ENCODE results near the gene FOXP1. TPM values are rescaled to one million over a fixed set of nuclear protein-coding genes. Genes with fewer than 3 reads are reported as not detected.
A peak's percentile ranks its signal among the peaks of the same experiment; 100 is the strongest.

FOXP1 gene
- total and polyA plus RNA-seq, 9 of the 15 experiments (the other 6 are each of a cell fraction or from before 2014, with no cell fraction given), result 7.7 to 34.5 (median 13.7) TPM

DNA sequence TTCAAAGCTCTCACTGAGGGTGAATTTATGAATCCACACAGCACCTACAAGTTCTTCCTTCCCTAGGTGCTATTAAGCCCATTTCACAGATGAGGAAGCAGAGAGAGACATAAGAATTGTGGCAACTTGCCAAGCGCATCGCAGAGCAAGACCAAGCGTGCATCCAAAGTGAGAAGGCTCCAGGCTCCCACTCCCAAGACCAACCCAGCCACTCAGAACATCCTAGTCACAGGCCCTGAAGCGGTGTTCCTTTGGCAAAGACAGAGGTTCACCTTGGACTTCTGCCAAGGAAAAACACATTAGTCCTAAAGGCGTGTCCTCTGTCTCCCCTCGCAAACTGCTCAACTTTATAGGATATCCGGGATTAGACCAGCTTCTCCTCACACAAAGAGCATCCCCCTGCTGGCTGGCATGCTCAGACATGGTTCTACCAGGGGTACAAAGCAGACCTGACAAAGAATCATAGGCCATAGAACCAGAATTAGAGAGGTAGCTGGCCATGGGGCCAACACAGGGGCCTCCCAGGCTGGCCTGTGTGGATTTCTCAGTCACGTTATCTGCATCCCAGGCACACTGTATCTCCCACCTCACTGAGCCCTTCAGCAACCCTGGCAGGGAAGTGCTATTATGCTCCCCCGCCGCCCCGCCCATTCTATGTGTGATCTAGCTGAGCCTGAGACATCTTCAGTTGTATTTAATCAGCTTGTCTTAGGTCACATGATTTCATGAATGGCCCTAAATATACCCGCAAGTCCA lies 160.2 kb downstream of the FOXP1 start (continued):
- TF ChIP-seq BDP1 (IDR thresholded peaks at IDR 0.05; ENCODE audit: insufficient read depth, insufficient read length) (no peak), NR2C1 (IDR thresholded peaks at IDR 0.05) (no peak), NR2C1 (tag; IDR thresholded peaks at IDR 0.05) (no peak), KDM5B (IDR thresholded peaks at IDR 0.05; ENCODE audit: insufficient replicate concordance, low read depth, low read length) (no peak), MTA3 (IDR thresholded peaks at IDR 0.05; ENCODE audit: borderline replicate concordance) (no peak), HDGF (IDR thresholded peaks at IDR 0.05) (no peak), TSC22D4 (tag; IDR thresholded peaks at IDR 0.05) (no peak), NFIC (IDR thresholded peaks at IDR 0.05) (peak; percentile 95), SAFB (IDR thresholded peaks at IDR 0.05; ENCODE audit: borderline replicate concordance, low read depth, low read length) (no peak), NELFE (IDR thresholded peaks at IDR 0.05; ENCODE audit: insufficient read depth, insufficient read length) (no peak), ZKSCAN1 (IDR thresholded peaks at IDR 0.05; ENCODE audit: low read depth, low read length) (no peak), GABPA (tag; conservative IDR thresholded peaks at IDR 0.05; ENCODE audit: low read depth) (no peak)
- TF ChIP-seq, protein P1, sequence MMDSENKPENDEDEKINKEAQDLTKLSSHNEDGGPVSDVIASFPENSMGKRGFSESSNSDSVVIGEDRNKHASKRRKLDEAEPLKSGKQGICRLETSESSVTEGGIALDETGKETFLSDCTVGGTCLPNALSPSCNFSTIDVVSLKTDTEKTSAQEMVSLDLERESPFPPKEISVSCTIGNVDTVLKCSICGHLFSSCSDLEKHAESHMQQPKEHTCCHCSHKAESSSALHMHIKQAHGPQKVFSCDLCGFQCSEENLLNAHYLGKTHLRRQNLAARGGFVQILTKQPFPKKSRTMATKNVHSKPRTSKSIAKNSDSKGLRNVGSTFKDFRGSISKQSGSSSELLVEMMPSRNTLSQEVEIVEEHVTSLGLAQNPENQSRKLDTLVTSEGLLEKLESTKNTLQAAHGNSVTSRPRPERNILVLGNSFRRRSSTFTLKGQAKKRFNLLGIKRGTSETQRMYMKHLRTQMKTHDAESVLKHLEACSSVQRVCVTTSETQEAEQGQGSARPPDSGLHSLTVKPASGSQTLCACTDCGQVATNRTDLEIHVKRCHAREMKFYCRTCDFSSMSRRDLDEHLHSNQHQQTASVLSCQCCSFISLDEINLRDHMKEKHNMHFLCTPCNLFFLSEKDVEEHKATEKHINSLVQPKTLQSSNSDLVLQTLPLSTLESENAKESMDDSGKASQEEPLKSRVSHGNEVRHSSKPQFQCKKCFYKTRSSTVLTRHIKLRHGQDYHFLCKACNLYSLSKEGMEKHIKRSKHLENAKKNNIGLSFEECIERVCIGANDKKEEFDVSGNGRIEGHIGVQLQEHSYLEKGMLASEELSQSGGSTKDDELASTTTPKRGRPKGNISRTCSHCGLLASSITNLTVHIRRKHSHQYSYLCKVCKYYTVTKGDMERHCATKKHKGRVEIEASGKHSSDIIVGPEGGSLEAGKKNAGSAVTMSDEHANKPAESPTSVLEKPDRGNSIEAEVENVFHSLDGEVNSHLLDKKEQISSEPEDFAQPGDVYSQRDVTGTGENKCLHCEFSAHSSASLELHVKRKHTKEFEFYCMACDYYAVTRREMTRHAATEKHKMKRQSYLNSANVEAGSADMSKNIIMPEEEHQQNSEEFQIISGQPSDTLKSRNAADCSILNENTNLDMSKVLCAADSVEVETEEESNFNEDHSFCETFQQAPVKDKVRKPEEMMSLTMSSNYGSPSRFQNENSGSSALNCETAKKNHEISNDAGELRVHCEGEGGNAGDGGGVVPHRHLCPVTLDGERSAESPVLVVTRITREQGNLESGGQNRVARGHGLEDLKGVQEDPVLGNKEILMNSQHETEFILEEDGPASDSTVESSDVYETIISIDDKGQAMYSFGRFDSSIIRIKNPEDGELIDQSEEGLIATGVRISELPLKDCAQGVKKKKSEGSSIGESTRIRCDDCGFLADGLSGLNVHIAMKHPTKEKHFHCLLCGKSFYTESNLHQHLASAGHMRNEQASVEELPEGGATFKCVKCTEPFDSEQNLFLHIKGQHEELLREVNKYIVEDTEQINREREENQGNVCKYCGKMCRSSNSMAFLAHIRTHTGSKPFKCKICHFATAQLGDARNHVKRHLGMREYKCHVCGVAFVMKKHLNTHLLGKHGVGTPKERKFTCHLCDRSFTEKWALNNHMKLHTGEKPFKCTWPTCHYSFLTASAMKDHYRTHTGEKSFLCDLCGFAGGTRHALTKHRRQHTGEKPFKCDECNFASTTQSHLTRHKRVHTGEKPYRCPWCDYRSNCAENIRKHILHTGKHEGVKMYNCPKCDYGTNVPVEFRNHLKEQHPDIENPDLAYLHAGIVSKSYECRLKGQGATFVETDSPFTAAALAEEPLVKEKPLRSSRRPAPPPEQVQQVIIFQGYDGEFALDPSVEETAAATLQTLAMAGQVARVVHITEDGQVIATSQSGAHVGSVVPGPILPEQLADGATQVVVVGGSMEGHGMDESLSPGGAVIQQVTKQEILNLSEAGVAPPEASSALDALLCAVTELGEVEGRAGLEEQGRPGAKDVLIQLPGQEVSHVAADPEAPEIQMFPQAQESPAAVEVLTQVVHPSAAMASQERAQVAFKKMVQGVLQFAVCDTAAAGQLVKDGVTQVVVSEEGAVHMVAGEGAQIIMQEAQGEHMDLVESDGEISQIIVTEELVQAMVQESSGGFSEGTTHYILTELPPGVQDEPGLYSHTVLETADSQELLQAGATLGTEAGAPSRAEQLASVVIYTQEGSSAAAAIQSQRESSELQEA (IDR thresholded peaks at IDR 0.05; ENCODE audit: low read depth), result no peak
- TF ChIP-seq, protein P2, sequence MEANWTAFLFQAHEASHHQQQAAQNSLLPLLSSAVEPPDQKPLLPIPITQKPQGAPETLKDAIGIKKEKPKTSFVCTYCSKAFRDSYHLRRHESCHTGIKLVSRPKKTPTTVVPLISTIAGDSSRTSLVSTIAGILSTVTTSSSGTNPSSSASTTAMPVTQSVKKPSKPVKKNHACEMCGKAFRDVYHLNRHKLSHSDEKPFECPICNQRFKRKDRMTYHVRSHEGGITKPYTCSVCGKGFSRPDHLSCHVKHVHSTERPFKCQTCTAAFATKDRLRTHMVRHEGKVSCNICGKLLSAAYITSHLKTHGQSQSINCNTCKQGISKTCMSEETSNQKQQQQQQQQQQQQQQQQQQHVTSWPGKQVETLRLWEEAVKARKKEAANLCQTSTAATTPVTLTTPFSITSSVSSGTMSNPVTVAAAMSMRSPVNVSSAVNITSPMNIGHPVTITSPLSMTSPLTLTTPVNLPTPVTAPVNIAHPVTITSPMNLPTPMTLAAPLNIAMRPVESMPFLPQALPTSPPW (CRISPR knock-in tag; IDR thresholded peaks at IDR 0.05), result peak; percentile 73
- TF ChIP-seq, protein P3, sequence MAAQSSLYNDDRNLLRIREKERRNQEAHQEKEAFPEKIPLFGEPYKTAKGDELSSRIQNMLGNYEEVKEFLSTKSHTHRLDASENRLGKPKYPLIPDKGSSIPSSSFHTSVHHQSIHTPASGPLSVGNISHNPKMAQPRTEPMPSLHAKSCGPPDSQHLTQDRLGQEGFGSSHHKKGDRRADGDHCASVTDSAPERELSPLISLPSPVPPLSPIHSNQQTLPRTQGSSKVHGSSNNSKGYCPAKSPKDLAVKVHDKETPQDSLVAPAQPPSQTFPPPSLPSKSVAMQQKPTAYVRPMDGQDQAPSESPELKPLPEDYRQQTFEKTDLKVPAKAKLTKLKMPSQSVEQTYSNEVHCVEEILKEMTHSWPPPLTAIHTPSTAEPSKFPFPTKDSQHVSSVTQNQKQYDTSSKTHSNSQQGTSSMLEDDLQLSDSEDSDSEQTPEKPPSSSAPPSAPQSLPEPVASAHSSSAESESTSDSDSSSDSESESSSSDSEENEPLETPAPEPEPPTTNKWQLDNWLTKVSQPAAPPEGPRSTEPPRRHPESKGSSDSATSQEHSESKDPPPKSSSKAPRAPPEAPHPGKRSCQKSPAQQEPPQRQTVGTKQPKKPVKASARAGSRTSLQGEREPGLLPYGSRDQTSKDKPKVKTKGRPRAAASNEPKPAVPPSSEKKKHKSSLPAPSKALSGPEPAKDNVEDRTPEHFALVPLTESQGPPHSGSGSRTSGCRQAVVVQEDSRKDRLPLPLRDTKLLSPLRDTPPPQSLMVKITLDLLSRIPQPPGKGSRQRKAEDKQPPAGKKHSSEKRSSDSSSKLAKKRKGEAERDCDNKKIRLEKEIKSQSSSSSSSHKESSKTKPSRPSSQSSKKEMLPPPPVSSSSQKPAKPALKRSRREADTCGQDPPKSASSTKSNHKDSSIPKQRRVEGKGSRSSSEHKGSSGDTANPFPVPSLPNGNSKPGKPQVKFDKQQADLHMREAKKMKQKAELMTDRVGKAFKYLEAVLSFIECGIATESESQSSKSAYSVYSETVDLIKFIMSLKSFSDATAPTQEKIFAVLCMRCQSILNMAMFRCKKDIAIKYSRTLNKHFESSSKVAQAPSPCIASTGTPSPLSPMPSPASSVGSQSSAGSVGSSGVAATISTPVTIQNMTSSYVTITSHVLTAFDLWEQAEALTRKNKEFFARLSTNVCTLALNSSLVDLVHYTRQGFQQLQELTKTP (IDR thresholded peaks at IDR 0.05; ENCODE audit: low read depth in 1 of 2, partially characterized antibody in 2 of 2), result no peak
